ENCODE data around the gene AHRR. TPM values are rescaled to one million over a fixed set of nuclear protein-coding genes. Genes with fewer than 3 reads are reported as not detected.

Gene AHRR
- total and polyA plus RNA-seq, 2 of the 4 experiments (the other 2 are of a cell fraction), result 15.6 to 37.1 TPM

DNA sequence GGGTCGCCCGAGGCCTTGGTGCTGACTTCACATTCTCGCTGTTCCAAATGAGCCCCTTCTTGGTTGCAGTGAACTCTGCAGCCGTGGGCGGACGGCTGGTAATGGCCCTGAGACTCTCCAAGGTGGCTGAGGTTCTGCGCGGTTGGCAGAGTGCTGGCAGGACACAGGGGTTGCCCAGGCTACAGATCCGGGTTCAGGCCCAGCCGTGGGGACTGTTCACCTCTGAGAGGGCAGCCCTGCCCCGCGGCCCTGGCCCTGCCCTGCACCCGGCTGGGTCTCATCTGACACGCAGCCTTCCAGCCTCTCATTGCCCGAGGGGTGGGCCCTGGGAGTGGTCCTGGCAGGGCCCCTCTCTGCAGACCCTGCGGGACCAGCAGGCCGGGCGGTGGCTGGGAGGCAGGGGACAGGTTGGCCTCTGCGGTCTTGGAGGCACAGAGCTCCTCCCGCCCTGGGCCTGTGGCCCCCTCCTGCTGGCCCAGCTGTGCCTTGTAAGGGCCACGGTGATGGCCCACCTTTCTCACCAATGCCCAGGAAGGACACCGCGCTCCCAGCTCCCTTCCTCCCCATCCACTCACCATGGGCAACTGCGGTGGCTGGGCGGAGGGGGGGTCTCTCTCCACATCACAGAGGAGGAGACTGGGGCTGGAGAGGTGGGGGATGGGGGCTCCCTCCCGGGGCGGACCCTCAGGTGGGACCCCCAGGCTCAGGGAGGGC lies 51.6 kb downstream of the AHRR start:
- Histone ChIP-seq H4K20me1 (ENCODE audit: insufficient read depth, low read length) (peaks cover 7% of the 10 kb centered on the region; the same call in 1 of the 2 replicates), H4K91ac (ENCODE audit: insufficient read depth, low read depth, low read length) (peak overlapping the region; percentile 100), H3K79me1 (ENCODE audit: low read depth in 1 of 2, low read length in 2 of 2) (peaks cover 34 to 88% of the 10 kb centered on the region in 2 experiments), H3K18ac (ENCODE audit: low read depth, low read length) (peak overlapping the region; percentile 91), H3K36me3 (ENCODE audit: control insufficient read depth, insufficient read depth, low read length) (peaks cover 32% of the 10 kb centered on the region), H4K8ac (ENCODE audit: low read depth in 2 of 2, low read length in 2 of 2) (peak overlapping the region; percentile 84 to 99), H3K56ac (ENCODE audit: extremely low read depth, insufficient read depth, low read length) (0 out of 2 replicates have a peak overlapping the region, but pooled peaks have one; percentile 13), H3K27me3 (ENCODE audit: control insufficient read depth, insufficient read depth, low read length) (no peaks in the 10 kb centered on the region), H4K5ac (ENCODE audit: low read depth, low read length) (peak overlapping the region; percentile 81), H3K27ac (ENCODE audit: insufficient read depth, low read length) (peak overlapping the region; percentile 84), H3K9me1 (ENCODE audit: insufficient read depth, low read length) (peaks cover 25% of the 10 kb centered on the region), H3K9ac (ENCODE audit: low read depth, low read length) (peak overlapping the region; percentile 33), H2BK15ac (ENCODE audit: low read depth, low read length) (peak overlapping the region; percentile 86; the same call in 1 of the 3 replicates), H2AK5ac (ENCODE audit: low read depth, low read length) (peak overlapping the region; percentile 99), H3K4me3 (ENCODE audit: insufficient read depth, low read depth, low read length) (no peak overlapping the region), H3K4me1 (ENCODE audit: control insufficient read depth, insufficient read depth, low read length) (peaks cover 37% of the 10 kb centered on the region), H2BK20ac (ENCODE audit: low read depth, low read length) (peak overlapping the region; percentile 70), H3K4ac (ENCODE audit: low read depth, low read length) (peak overlapping the region; percentile 95), H2AFZ (replicated peaks; ENCODE audit: low read length, poor library complexity) (peak overlapping the region; percentile 26), H3K4me2 (ENCODE audit: low read depth, low read length) (no peak overlapping the region), H3K9me3 (ENCODE audit: control insufficient read depth, insufficient read depth, low read length) (no peaks in the 10 kb centered on the region), H3K23ac (ENCODE audit: low read depth, low read length) (peak overlapping the region; percentile 66), H2AK9ac (replicated peaks; ENCODE audit: low read depth, low read length, poor library complexity) (peak overlapping the region; percentile 31), H2BK5ac (ENCODE audit: low read depth, low read length, poor library complexity, severe bottlenecking) (peak overlapping the region; percentile 97), H3K14ac (replicated peaks; ENCODE audit: low read depth, low read length) (peak overlapping the region; percentile 19), H2BK120ac (ENCODE audit: low read depth, low read length) (peak overlapping the region; percentile 100)
- ChIA-PET CTCF (no interaction called here), POLR2A (ENCODE audit: unreplicated experiment) (no interaction called here)
- dilution Hi-C loops (cut with HindIII; ENCODE audit: low sequenced_read_pairs, unreplicated experiment), result no loop called here
- WGBS, 2 experiments (ENCODE audit: extremely low coverage in 2 of 2, insufficient read length in 1 of 2), result 94% methylated on average over 5 of the region's 27 CpGs; no CpG with 5 or more reads in 1 of the 2 experiments
- BruUV-seq (replicated peaks), result no TSS peak
- no peak for DNase-seq
- in situ Hi-C loops (cut with MboI; ENCODE audit: low sequenced_read_pairs), result no loop called here
- ATAC-seq (ENCODE audit: low read depth), result peak; percentile 2; the same call in 1 of the 2 replicates
- intact Hi-C loops (cut with micrococcal nuclease), result no loop called here
- no peak for TF ChIP-seq POLR2A (IDR thresholded peaks at IDR 0.05; ENCODE audit: low read depth, low read length)
- TF ChIP-seq MAFK (IDR thresholded peaks at IDR 0.05; ENCODE audit: low read depth, low read length), result no peak
- TF ChIP-seq SMC3 (IDR thresholded peaks at IDR 0.05; ENCODE audit: low read depth, low read length), result no peak
- TF ChIP-seq USF2 (IDR thresholded peaks at IDR 0.05; ENCODE audit: low read depth, low read length), result no peak
- TF ChIP-seq CTCF (conservative IDR thresholded peaks at IDR 0.05; ENCODE audit: low read depth, low read length), result no peak
- TF ChIP-seq RAD21 (IDR thresholded peaks at IDR 0.05; ENCODE audit: low read length), result no peak
- TF ChIP-seq CEBPB (IDR thresholded peaks at IDR 0.05; ENCODE audit: low read depth, low read length), result no peak
- TF ChIP-seq MAZ (IDR thresholded peaks at IDR 0.05; ENCODE audit: borderline replicate concordance, low read depth, low read length), result no peak
- no peak for TF ChIP-seq RCOR1 (IDR thresholded peaks at IDR 0.05; ENCODE audit: insufficient replicate concordance, low read length)
- no peak for TF ChIP-seq MXI1 (IDR thresholded peaks at IDR 0.05; ENCODE audit: borderline replicate concordance, low read depth, low read length)
- TF ChIP-seq CHD1 (IDR thresholded peaks at IDR 0.05; ENCODE audit: low read depth, low read length), result no peak
- TF ChIP-seq RFX5 (IDR thresholded peaks at IDR 0.05; ENCODE audit: low read depth, low read length), result no peak
- no peak for TF ChIP-seq BHLHE40 (IDR thresholded peaks at IDR 0.05; ENCODE audit: low read depth, low read length)
- no peak for TF ChIP-seq FOS (IDR thresholded peaks at IDR 0.05; ENCODE audit: low read depth, low read length)
- TF ChIP-seq ELK1 (IDR thresholded peaks at IDR 0.05; ENCODE audit: borderline replicate concordance, low read depth, low read length), result no peak
